Liver (tissue), 9 donors: ENCODE data around the gene ATP2A3. TPM values are rescaled to one million over a fixed set of nuclear protein-coding genes. Genes with fewer than 3 reads are reported as not detected.

ENCODE experiments used
- DNase-seq: peaks from one replicate; pipeline ENCODE4 v3.0.0-alpha.2; 2017; ENCODE audit warnings: low spot score
- H3K27ac ChIP-seq, 2 donors: one replicate each; pipeline ENCODE4 v1.7.0; 2013; ENCODE audit warnings: inconsistent platforms in 2 of 2, low read length in 2 of 2, control low read depth in 1 of 2, low read depth in 1 of 2, mild to moderate bottlenecking in 1 of 2
- H3K27me3 ChIP-seq, 4 donors: one replicate each; pipeline versions ENCODE4 v1.6.1 to v1.7.0; 2013; ENCODE audit warnings: low read length in 3 of 4, inconsistent platforms in 1 of 4, mild to moderate bottlenecking in 1 of 4, moderate library complexity in 1 of 4; ENCODE audit not compliant: control insufficient read depth in 4 of 4, insufficient read depth in 4 of 4
- H3K36me3 ChIP-seq, 4 donors: one replicate each; pipeline versions ENCODE4 v1.6.1 to v1.7.0; 2013; ENCODE audit warnings: low read length in 3 of 4, mild to moderate bottlenecking in 3 of 4, low read depth in 1 of 4, moderate library complexity in 1 of 4; ENCODE audit not compliant: control insufficient read depth in 4 of 4, insufficient read depth in 3 of 4
- H3K4me1 ChIP-seq, 4 donors: one replicate each; pipeline versions ENCODE4 v1.6.1 to v1.7.0; 2013; ENCODE audit warnings: low read length in 3 of 4, mild to moderate bottlenecking in 3 of 4, moderate library complexity in 1 of 4; ENCODE audit not compliant: control insufficient read depth in 4 of 4, insufficient read depth in 4 of 4
- H3K4me3 ChIP-seq, 3 donors: one replicate each; pipeline versions ENCODE4 v1.6.1 to v1.7.0; 2013; ENCODE audit warnings: low read length in 3 of 3, control low read depth in 1 of 3, low read depth in 1 of 3, mild to moderate bottlenecking in 1 of 3
- H3K9ac ChIP-seq, 2 donors: one replicate each; pipeline ENCODE4 v1.7.0; 2013; ENCODE audit warnings: low read length in 2 of 2, mild to moderate bottlenecking in 2 of 2, moderate library complexity in 2 of 2, control low read depth in 1 of 2, low read depth in 1 of 2
- H3K9me3 ChIP-seq, 4 donors: one replicate each; pipeline versions ENCODE4 v1.6.1 to v1.7.0; 2013; ENCODE audit warnings: low read length in 3 of 4; ENCODE audit not compliant: control insufficient read depth in 4 of 4
- ATF3 ChIP-seq: IDR thresholded peaks from 2 replicates; pipeline ENCODE4 v1.6.1; 2016; ENCODE audit warnings: antibody characterized with exemption
- CTCF ChIP-seq: fragments of 150-350 bp; IDR thresholded peaks from 2 replicates; pipeline ENCODE4 v1.5.1; 2017; ENCODE audit warnings: improper control_type of control experiment, low read depth, low read length; ENCODE audit not compliant: missing input control
- EGR1 ChIP-seq, 2 donors: IDR thresholded peaks; 2 replicates each; pipeline ENCODE4 v1.6.1; 2016 to 2018; ENCODE audit warnings: antibody characterized with exemption in 2 of 2, low read depth in 2 of 2
- FOXA1 ChIP-seq: IDR thresholded peaks from 2 replicates; pipeline ENCODE4 v1.6.1; 2016; ENCODE audit warnings: antibody characterized with exemption
- FOXA2 ChIP-seq: IDR thresholded peaks from 2 replicates; pipeline ENCODE4 v1.6.1; 2016; ENCODE audit warnings: antibody characterized with exemption
- GABPA ChIP-seq, 2 donors: IDR thresholded peaks in 1 of 2; conservative IDR thresholded peaks in 1 of 2; 2 replicates each; pipeline ENCODE4 v1.6.1; 2016; ENCODE audit warnings: antibody characterized with exemption in 2 of 2, mild to moderate bottlenecking in 1 of 2, moderate library complexity in 1 of 2
- HNF4A ChIP-seq, 2 donors: conservative IDR thresholded peaks; 2 replicates each; pipeline ENCODE4 v1.6.1; 2016; ENCODE audit warnings: antibody characterized with exemption in 2 of 2, mild to moderate bottlenecking in 2 of 2
- HNF4G ChIP-seq: IDR thresholded peaks from 2 replicates; pipeline ENCODE4 v1.6.1; 2016; ENCODE audit warnings: antibody characterized with exemption
- JUND ChIP-seq, 2 donors: IDR thresholded peaks; 2 replicates each; pipeline ENCODE4 v1.6.1; 2016; ENCODE audit warnings: antibody characterized with exemption in 2 of 2
- MAX ChIP-seq: IDR thresholded peaks from 2 replicates; pipeline ENCODE4 v1.6.1; 2016; ENCODE audit warnings: antibody characterized with exemption
- NR2F2 ChIP-seq: IDR thresholded peaks from 2 replicates; pipeline ENCODE4 v1.6.1; 2016; ENCODE audit warnings: antibody characterized with exemption
- RAD21 ChIP-seq, 2 donors: IDR thresholded peaks; 2 replicates each; pipeline ENCODE4 v1.6.1; 2016; ENCODE audit warnings: antibody characterized with exemption in 2 of 2, mild to moderate bottlenecking in 2 of 2
- REST ChIP-seq: IDR thresholded peaks from 2 replicates; pipeline ENCODE4 v1.6.1; 2016; ENCODE audit warnings: antibody characterized with exemption, mild to moderate bottlenecking
- RXRA ChIP-seq, 2 donors: IDR thresholded peaks; 2 replicates each; pipeline ENCODE4 v1.6.1; 2017 to 2018; ENCODE audit warnings: antibody characterized with exemption in 2 of 2, mild to moderate bottlenecking in 1 of 2
- SP1 ChIP-seq: IDR thresholded peaks from 2 replicates; pipeline ENCODE4 v1.6.1; 2018; ENCODE audit warnings: antibody characterized with exemption, mild to moderate bottlenecking
- TAF1 ChIP-seq: conservative IDR thresholded peaks from 2 replicates; pipeline ENCODE4 v1.6.1; 2016; ENCODE audit warnings: antibody characterized with exemption, mild to moderate bottlenecking
- YY1 ChIP-seq: IDR thresholded peaks from 2 replicates; pipeline ENCODE4 v1.6.1; 2016; ENCODE audit warnings: antibody characterized with exemption, mild to moderate bottlenecking
- ZBTB33 ChIP-seq: IDR thresholded peaks from 2 replicates; pipeline ENCODE4 v1.6.1; 2016; ENCODE audit warnings: antibody characterized with exemption
- WGBS: extraction: QIAGEN DNeasy Blood & Tissue Kit; methylation state at CpG from one replicate; pipeline ENCODE4 v1.1.7; 2013; 5-methylcytosine and 5-hydroxymethylcytosine counted together
- polyA plus RNA-seq, 2 donors: library from polyadenylated mRNA; stranded (reverse) in 1 of 2; unstranded in 1 of 2; fragments of 200-250 nt in 1 of 2; fragments of >200 nt in 1 of 2; fragmentation: Nextera tagmentation in 1 of 2; extraction: Ambion mirVana in 1 of 2; gene quantifications; one replicate each; pipeline versions ENCODE4 v1.2.1 to v1.2.3, GENCODE V29; 2013 to 2015
- total RNA-seq, 2 donors: library from RNA; depleted of rRNA; stranded (reverse); fragments of >200 nt; gene quantifications; one replicate each; pipeline ENCODE4 v1.2.3, GENCODE V29; 2014
- donor health status: healthy.
- donor health status: healthy.
- donor health status: healthy.
- donor health status: healthy.
- donor health status: healthy.

The ATP2A3 gene
- total and polyA plus RNA-seq, 4 donors, result 1.4 to 17.1 (median 3.2) TPM

GRCh38 chr17:3929181-3929580 lies 35.1 kb downstream of the ATP2A3 start:
- Histone ChIP-seq H3K36me3 (no peaks in the 10 kb centered on the region), H3K9me3 (no peaks in the 10 kb centered on the region), H3K27me3 (no peaks in the 10 kb centered on the region), H3K27ac (no peak overlapping the region), H3K9ac (no peak overlapping the region), H3K4me3 (no peak overlapping the region), H3K4me1 (no peaks in the 10 kb centered on the region)
- TF ChIP-seq ATF3, result no peak
- TF ChIP-seq GABPA (IDR thresholded peaks at IDR 0.05 in 1 of 2, conservative IDR thresholded peaks at IDR 0.05 in 1 of 2), result no peak
- no peak for TF ChIP-seq HNF4G
- TF ChIP-seq NR2F2, result no peak
- no peak for TF ChIP-seq EGR1 (IDR thresholded peaks at IDR 0.05; ENCODE audit: low read depth in 2 of 2)
- no peak for TF ChIP-seq YY1
- TF ChIP-seq CTCF, result no peak
- TF ChIP-seq HNF4A (conservative IDR thresholded peaks at IDR 0.05), result no peak
- no peak for TF ChIP-seq FOXA1
- no peak for TF ChIP-seq FOXA2
- no peak for DNase-seq
- 95% methylated on average over 12 of the region's 12 CpGs for WGBS

GRCh38 chr17:3928406-3928805 lies 35.8 kb downstream of the ATP2A3 start:
- 97% methylated on average over 16 of the region's 16 CpGs for WGBS

More at GRCh38 chr17:3928406-3928805, 35.8 kb downstream of the ATP2A3 start:
- no peak for DNase-seq
- Histone ChIP-seq H3K36me3 (no peaks in the 10 kb centered on the region), H3K27ac (no peak overlapping the region), H3K4me3 (no peak overlapping the region), H3K9ac (no peak overlapping the region), H3K4me1 (no peaks in the 10 kb centered on the region), H3K9me3 (no peaks in the 10 kb centered on the region), H3K27me3 (no peaks in the 10 kb centered on the region)
- TF ChIP-seq SP1, result no peak
- TF ChIP-seq ZBTB33, result no peak
- no peak for TF ChIP-seq MAX
- no peak for TF ChIP-seq JUND (IDR thresholded peaks at IDR 0.05)
- TF ChIP-seq YY1, result no peak
- no peak for TF ChIP-seq EGR1 (IDR thresholded peaks at IDR 0.05; ENCODE audit: low read depth in 2 of 2)
- no peak for TF ChIP-seq HNF4A (conservative IDR thresholded peaks at IDR 0.05)
- TF ChIP-seq CTCF, result no peak
- no peak for TF ChIP-seq TAF1
- no peak for TF ChIP-seq RXRA (IDR thresholded peaks at IDR 0.05)
- TF ChIP-seq NR2F2, result no peak
- TF ChIP-seq HNF4G, result no peak
- TF ChIP-seq REST, result no peak
- TF ChIP-seq FOXA1, result no peak
- TF ChIP-seq FOXA2, result no peak
- TF ChIP-seq RAD21 (IDR thresholded peaks at IDR 0.05), result no peak
- TF ChIP-seq ATF3, result no peak
